Prostate gland (tissue), 2 donors: Measurements from ENCODE around the gene RNF227. TPM values are rescaled to one million over a fixed set of nuclear protein-coding genes. Genes with fewer than 3 reads are reported as not detected.
A peak's percentile ranks its signal among the peaks of the same experiment; 100 is the strongest.
"Not testable (repeated sequence)": the region's sequence is repeated elsewhere in the genome, so short reads cannot be mapped to it uniquely, and the experiment has no call there.

Experiments
- DNase-seq: peaks from one replicate; pipeline ENCODE4 v3.0.0-alpha.2; 2019; ENCODE audit warnings: low spot score
- H3K27ac ChIP-seq, 2 donors: fragments of 200-600 bp; sonication (generic); 2 replicates each; pipeline ENCODE4 v1.5.1; 2017 to 2019
- H3K27me3 ChIP-seq: fragments of 200-600 bp; sonication (generic); replicated peaks from 2 replicates; pipeline ENCODE4 v1.5.1; 2019; ENCODE audit not compliant: insufficient read depth
- H3K36me3 ChIP-seq, 2 donors: fragments of 200-600 bp; sonication (generic); 1 replicate in 1 of 2; 2 replicates in 1 of 2; pipeline versions ENCODE4 v1.5.1 to v1.8.1; 2017 to 2019
- H3K4me1 ChIP-seq: fragments of 200-600 bp; sonication (generic); replicated peaks from 2 replicates; pipeline ENCODE4 v1.5.1; 2019
- H3K4me3 ChIP-seq, 2 donors: fragments of 200-600 bp; sonication (generic); 2 replicates each; pipeline ENCODE4 v1.5.1; 2017 to 2019
- H3K9me3 ChIP-seq: fragments of 200-600 bp; sonication (generic); 2 replicates; pipeline ENCODE4 v1.5.1; 2017
- POLR2A ChIP-seq: fragments of 450-650 bp; IDR thresholded peaks from one replicate; pipeline ENCODE4 v1.6.1; 2016; ENCODE audit warnings: antibody characterized with exemption, mild to moderate bottlenecking
- POLR2AphosphoS5 ChIP-seq: sonication (generic); formaldehyde crosslinking; IDR thresholded peaks from one replicate; pipeline ENCODE4 v1.6.1; 2017; ENCODE audit warnings: antibody characterized with exemption
- WGBS: methylation state at CpG from one replicate; pipeline ENCODE4 v1.1.5; 2018; 5-methylcytosine and 5-hydroxymethylcytosine counted together
- intact Hi-C: fragments of 100-400 bp; cut with DNase I; formaldehyde crosslinking; loops from one replicate; pipeline ENCODE4 v1.14.2; 2022
- total RNA-seq, 2 donors: library from RNA; depleted of rRNA; stranded (reverse); fragments of >200 nt; gene quantifications; one replicate each; pipeline ENCODE4 v1.1.0, GENCODE V29; 2016
- TF ChIP-seq, protein P1 (sequence below), 4 experiments: fragments of 200-600 bp in 2 of 4; fragments of 450-650 bp in 2 of 4; sonication (generic) in 2 of 4; IDR thresholded peaks; 1 replicate in 3 of 4; 2 replicates in 1 of 4; pipeline ENCODE4 v1.5.1; 2016 to 2019; ENCODE audit warnings: antibody characterized with exemption in 4 of 4, mild to moderate bottlenecking in 2 of 4, moderate library complexity in 2 of 4

The RNF227 gene
- total RNA-seq, 2 donors from 2014 or later: 7.8 to 32.4 TPM

GRCh38 chr17:7878234-7878633, 37.9 kb downstream of the RNF227 start:
- H3K4me3 ChIP-seq: no peak overlapping the region
- H3K4me1 ChIP-seq: peaks cover 10% of the 10 kb centered on the region
- H3K36me3 ChIP-seq: no peaks in the 10 kb centered on the region
- intact Hi-C loops: no loop called here
- no peaks in the 10 kb centered on the region for H3K27me3 ChIP-seq
- no peak for TF ChIP-seq POLR2A
- TF ChIP-seq, protein P1, sequence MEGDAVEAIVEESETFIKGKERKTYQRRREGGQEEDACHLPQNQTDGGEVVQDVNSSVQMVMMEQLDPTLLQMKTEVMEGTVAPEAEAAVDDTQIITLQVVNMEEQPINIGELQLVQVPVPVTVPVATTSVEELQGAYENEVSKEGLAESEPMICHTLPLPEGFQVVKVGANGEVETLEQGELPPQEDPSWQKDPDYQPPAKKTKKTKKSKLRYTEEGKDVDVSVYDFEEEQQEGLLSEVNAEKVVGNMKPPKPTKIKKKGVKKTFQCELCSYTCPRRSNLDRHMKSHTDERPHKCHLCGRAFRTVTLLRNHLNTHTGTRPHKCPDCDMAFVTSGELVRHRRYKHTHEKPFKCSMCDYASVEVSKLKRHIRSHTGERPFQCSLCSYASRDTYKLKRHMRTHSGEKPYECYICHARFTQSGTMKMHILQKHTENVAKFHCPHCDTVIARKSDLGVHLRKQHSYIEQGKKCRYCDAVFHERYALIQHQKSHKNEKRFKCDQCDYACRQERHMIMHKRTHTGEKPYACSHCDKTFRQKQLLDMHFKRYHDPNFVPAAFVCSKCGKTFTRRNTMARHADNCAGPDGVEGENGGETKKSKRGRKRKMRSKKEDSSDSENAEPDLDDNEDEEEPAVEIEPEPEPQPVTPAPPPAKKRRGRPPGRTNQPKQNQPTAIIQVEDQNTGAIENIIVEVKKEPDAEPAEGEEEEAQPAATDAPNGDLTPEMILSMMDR (IDR thresholded peaks at IDR 0.05): no peak
- TF ChIP-seq POLR2AphosphoS5: no peak
- H3K27ac ChIP-seq: no peak overlapping the region
- no peak for DNase-seq
- 86% methylated on average over 7 of the region's 7 CpGs for WGBS
- H3K9me3 ChIP-seq: no peaks in the 10 kb centered on the region

- Histone ChIP-seq H3K27ac (no peak overlapping the region), H3K9me3 (no peaks in the 10 kb centered on the region), H3K36me3 (no peaks in the 10 kb centered on the region), H3K4me3 (no peak overlapping the region), H3K27me3 (no peaks in the 10 kb centered on the region), H3K4me1 (peaks cover 4% of the 10 kb centered on the region)
- 81% methylated on average over 2 of the region's 2 CpGs for WGBS
- intact Hi-C loops: no loop called here
- DNase-seq: no peak
- TF ChIP-seq, protein P1 (IDR thresholded peaks at IDR 0.05): no peak
- TF ChIP-seq POLR2A: no peak
- no peak for TF ChIP-seq POLR2AphosphoS5
Observed at GRCh38 chr17:7875804-7876370, 40.2 kb downstream of the RNF227 start.

- no peak for DNase-seq
Observed at GRCh38 chr17:7873051-7873450, 43.0 kb downstream of the RNF227 start.

GRCh38 chr17:7867881-7868329, 48.2 kb downstream of the RNF227 start:
- peak overlapping the region in 1 of 2 donors; percentile 4 for H3K27ac ChIP-seq
- no peak overlapping the region for H3K4me3 ChIP-seq
- TF ChIP-seq, protein P1 (IDR thresholded peaks at IDR 0.05): no peak
- TF ChIP-seq POLR2A (no peak), POLR2AphosphoS5 (peak; percentile 8)
- WGBS: 43% methylated on average over 5 of the region's 5 CpGs
- H3K9me3 ChIP-seq: no peaks in the 10 kb centered on the region
- no peaks in the 10 kb centered on the region for H3K27me3 ChIP-seq
- no peaks in the 10 kb centered on the region for H3K36me3 ChIP-seq
- DNase-seq: no peak
- peaks cover 6% of the 10 kb centered on the region for H3K4me1 ChIP-seq
- intact Hi-C loops: no loop called here

More at GRCh38 chr17:7873051-7873450, 43.0 kb downstream of the RNF227 start:
- H3K4me1 ChIP-seq: no peaks in the 10 kb centered on the region
- no peaks in the 10 kb centered on the region for H3K9me3 ChIP-seq
- no peak overlapping the region for H3K27ac ChIP-seq
- no peaks in the 10 kb centered on the region for H3K36me3 ChIP-seq
- 58% methylated on average over 4 of the region's 4 CpGs for WGBS
- intact Hi-C loops: no loop called here
- TF ChIP-seq, protein P1 (IDR thresholded peaks at IDR 0.05): no peak
- no peak for TF ChIP-seq POLR2AphosphoS5
- H3K27me3 ChIP-seq: no peaks in the 10 kb centered on the region
- H3K4me3 ChIP-seq: no peak overlapping the region

DNA sequence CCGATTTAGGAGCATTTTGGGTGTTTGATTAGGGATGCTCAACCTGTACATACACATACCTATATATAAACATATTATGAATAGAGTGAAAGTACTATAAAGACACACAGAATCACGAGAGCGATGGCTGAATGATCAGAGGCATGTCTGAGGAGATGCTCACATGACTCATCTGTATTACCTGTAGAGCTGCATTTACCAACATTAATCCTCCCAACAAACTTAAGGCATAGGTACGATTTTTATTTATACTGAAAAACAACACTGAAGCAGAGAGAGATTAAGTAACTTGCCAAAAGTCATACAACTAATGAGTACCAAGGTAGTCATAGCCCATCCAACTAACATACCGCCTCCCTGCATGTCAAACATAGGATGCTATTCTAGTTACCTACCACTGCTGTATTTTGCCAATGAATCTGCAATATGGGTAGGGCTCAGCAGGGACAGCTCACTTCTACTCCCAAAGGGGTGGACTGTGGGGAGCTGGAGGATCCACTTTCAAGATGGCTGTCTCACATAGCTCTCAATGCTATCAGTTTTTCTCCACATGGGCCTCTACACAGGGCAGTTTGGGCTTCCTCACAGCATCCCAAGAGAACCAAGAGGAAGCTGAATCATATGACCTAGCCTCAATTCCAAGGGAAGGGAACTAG, 51.0 kb downstream of the RNF227 start:
- no peak overlapping the region for H3K27ac ChIP-seq
- H3K36me3 ChIP-seq: no peaks in the 10 kb centered on the region
- WGBS: 91% methylated on average over 5 of the region's 5 CpGs
- H3K9me3 ChIP-seq: no peaks in the 10 kb centered on the region
- no peak for DNase-seq
- H3K4me3 ChIP-seq: no peak overlapping the region
- intact Hi-C loops: loop anchor here (5.0 kb wide), 2 partner anchors 32 to 192 kb away; no protein-coding TSS in a partner anchor
- no peaks in the 10 kb centered on the region for H3K27me3 ChIP-seq
- TF ChIP-seq, protein P1 (IDR thresholded peaks at IDR 0.05): no peak
- no peak for TF ChIP-seq POLR2AphosphoS5
- TF ChIP-seq POLR2A: no peak
- peaks cover 6% of the 10 kb centered on the region for H3K4me1 ChIP-seq

DNA sequence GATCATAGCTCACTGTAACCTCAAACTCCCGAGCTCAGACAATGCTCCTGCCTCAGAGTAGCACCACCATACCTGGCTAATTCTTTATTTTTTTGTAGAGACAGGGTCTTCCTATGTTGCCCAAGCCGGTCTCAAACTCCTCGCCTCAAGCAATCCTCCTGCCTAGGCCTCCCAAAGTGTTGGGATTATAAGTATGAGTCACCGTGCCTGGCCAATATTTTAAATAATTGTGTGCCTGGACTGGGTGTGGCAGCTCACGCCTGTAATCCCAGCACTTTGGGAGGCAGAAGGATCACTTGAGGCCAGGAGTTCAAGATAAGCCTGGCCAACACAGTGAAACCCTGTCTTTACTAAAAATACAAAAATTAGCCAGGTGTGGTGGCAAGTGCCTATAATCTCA, 51.7 kb downstream of the RNF227 start:
- H3K9me3 ChIP-seq, H3K4me3 ChIP-seq, DNase-seq, H3K4me1 ChIP-seq, H3K36me3 ChIP-seq, H3K27me3 ChIP-seq: not testable (repeated sequence)
- 76% methylated on average over 5 of the region's 5 CpGs for WGBS
- H3K27ac ChIP-seq: peak overlapping the region in 1 of 2 donors; percentile 67
- intact Hi-C loops: loop anchor here (5.0 kb wide), 2 partner anchors 33 to 193 kb away; no protein-coding TSS in a partner anchor
